Measurements from ENCODE around the gene TXNL1. TPM values are rescaled to one million over a fixed set of nuclear protein-coding genes. Genes with fewer than 3 reads are reported as not detected.
A peak's percentile ranks its signal among the peaks of the same experiment; 100 is the strongest.

TXNL1 gene
- total and polyA plus RNA-seq, 2 of the 8 experiments (the other 6 are each of a cell fraction or from before 2014, with no cell fraction given) = 35.1 to 85.8 TPM

DNA sequence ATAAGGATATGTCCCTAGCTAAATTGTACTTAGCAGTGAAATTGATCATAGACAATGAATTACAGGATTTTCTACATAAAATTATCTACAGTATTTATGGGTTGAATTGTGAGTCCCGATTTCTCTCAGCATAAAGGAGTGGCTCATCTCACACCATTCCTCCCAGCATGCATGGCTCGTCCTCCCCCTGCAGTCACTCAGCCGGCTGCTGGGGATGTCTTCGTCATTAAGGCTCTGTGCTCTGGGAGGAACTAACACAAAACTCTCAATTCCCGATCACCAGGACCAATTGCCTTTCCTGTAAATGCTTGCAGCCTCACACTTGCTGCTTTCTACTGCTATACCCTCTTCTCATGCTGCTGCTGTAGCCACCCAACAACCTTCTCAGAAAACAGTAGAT is 75.9 kb downstream of the TXNL1 start:
- CTCF ChIA-PET (ENCODE audit: partially characterized antibody) = interaction anchor here (0.8 to 2.2 kb wide), 6 partner anchors 12 to 265 kb away, joined by 3 to 6 read pairs (median 3); no protein-coding TSS in a partner anchor
- TF ChIP-seq FOSL1 (IDR thresholded peaks at IDR 0.05; ENCODE audit: insufficient read depth, low read depth, low read length) (no peak), SIN3A (conservative IDR thresholded peaks at IDR 0.05 in 1 of 2, IDR thresholded peaks at IDR 0.05 in 1 of 2; ENCODE audit: low read depth in 1 of 2, low read length in 2 of 2) (no peak), HDAC2 (IDR thresholded peaks at IDR 0.05; ENCODE audit: borderline replicate concordance in 1 of 2, low read depth in 2 of 2, low read length in 2 of 2) (no peak), EP300 (IDR thresholded peaks at IDR 0.05; ENCODE audit: borderline replicate concordance in 1 of 2, low read depth in 2 of 2, low read length in 2 of 2) (no peak), EGR1 (IDR thresholded peaks at IDR 0.05; ENCODE audit: borderline replicate concordance, low read depth, low read length) (no peak)

More for the DNA sequence above, 75.9 kb downstream of the TXNL1 start:
- no peak overlapping the region; the same call in 1 of the 2 replicates for H2BK12ac ChIP-seq (ENCODE audit: low read depth, low read length)
- no peak overlapping the region for H2BK15ac ChIP-seq (ENCODE audit: low read length)
- WGBS, 2 experiments (ENCODE audit: extremely low coverage in 1 of 2, insufficient coverage in 1 of 2, insufficient read length in 1 of 2, insufficient replicate concordance in 2 of 2, low coverage in 1 of 2, low lambda C conversion rate in 2 of 2, missing lambda C conversion rate in 1 of 2) = 75% methylated on average over 5 of the region's 5 CpGs; no CpG with 5 or more reads in 1 of the 2 experiments
- no peaks in the 10 kb centered on the region for H3K23me2 ChIP-seq (ENCODE audit: low read depth, low read length)
- no peak overlapping the region for H3K14ac ChIP-seq (ENCODE audit: insufficient read length)
- H3K18ac ChIP-seq (ENCODE audit: extremely low read depth, low read length) = no peak overlapping the region
- H3K56ac ChIP-seq (replicated peaks; ENCODE audit: insufficient read length, low read depth, low read length) = no peak overlapping the region
- no peaks in the 10 kb centered on the region for H3K79me2 ChIP-seq (ENCODE audit: control insufficient read depth in 1 of 2, insufficient read depth in 2 of 2, low read length in 2 of 2)
- 0 out of 2 replicates have a peak overlapping the region, but pooled peaks have one; percentile 10 for H2AFZ ChIP-seq (ENCODE audit: low read length)
- FAIRE-seq = no peak
- no peak overlapping the region for H4K5ac ChIP-seq (ENCODE audit: insufficient read length, low read depth, low read length)
- no peak for DNase-seq (ENCODE audit: low read depth in 1 of 2, low spot score in 2 of 2)
- no peak overlapping the region for H4K8ac ChIP-seq (ENCODE audit: extremely low read depth, insufficient read depth, low read length)
- H2BK120ac ChIP-seq (replicated peaks; ENCODE audit: low read depth, low read length) = no peak overlapping the region
- no peak overlapping the region for H3K4me3 ChIP-seq (ENCODE audit: extremely low read depth in 1 of 4, insufficient read depth in 2 of 4, low read depth in 3 of 4, low read length in 4 of 4)
- H3K9ac ChIP-seq (replicated peaks in 1 of 4; ENCODE audit: extremely low read depth in 1 of 4, low read depth in 3 of 4, low read length in 3 of 4) = no peak overlapping the region
- no peaks in the 10 kb centered on the region for H3K36me3 ChIP-seq (ENCODE audit: control insufficient read depth in 2 of 4, insufficient read depth in 4 of 4, low read length in 3 of 4)
- H3K4me2 ChIP-seq (ENCODE audit: insufficient read depth in 1 of 2, low read depth in 2 of 2, low read length in 2 of 2) = no peak overlapping the region
- no peaks in the 10 kb centered on the region for H3K27me3 ChIP-seq (replicated peaks in 1 of 4; ENCODE audit: control insufficient read depth in 3 of 4, extremely low read depth in 1 of 4, insufficient read depth in 3 of 4, low read length in 3 of 4)
- POLR2A ChIA-PET (ENCODE audit: partially characterized antibody) = no interaction called here
- no peak overlapping the region for H2BK5ac ChIP-seq (ENCODE audit: low read depth, low read length)
- H2AK5ac ChIP-seq (ENCODE audit: low read depth, low read length) = no peak overlapping the region
- no peaks in the 10 kb centered on the region; a peak in 3 of 7 replicates for H3K4me1 ChIP-seq (replicated peaks in 1 of 4; ENCODE audit: control insufficient read depth in 3 of 4, insufficient read depth in 4 of 4, low read length in 3 of 4)
- no peaks in the 10 kb centered on the region for H3K79me1 ChIP-seq (ENCODE audit: low read depth, low read length)
- no peak overlapping the region for H2BK20ac ChIP-seq (ENCODE audit: low read length)
- no peaks in the 10 kb centered on the region for H4K20me1 ChIP-seq (replicated peaks in 1 of 2; ENCODE audit: control insufficient read depth in 1 of 2, insufficient read depth in 2 of 2, low read length in 2 of 2)
- H3K9me3 ChIP-seq (ENCODE audit: insufficient read depth in 2 of 2, low read depth in 1 of 2, low read length in 1 of 2) = no peaks in the 10 kb centered on the region
- H3K4ac ChIP-seq (replicated peaks; ENCODE audit: insufficient read length, low read depth, low read length) = no peak overlapping the region
- H3K27ac ChIP-seq (ENCODE audit: low read depth, low read length) = no peak overlapping the region
- H4K91ac ChIP-seq (replicated peaks; ENCODE audit: insufficient read length, low read length) = no peak overlapping the region
- H3K23ac ChIP-seq (ENCODE audit: insufficient read length) = no peak overlapping the region

All from H1 (cell line).